MM.1S (cell line): ENCODE measurements around the gene MRM1.

Experiments
- DNase-seq: peaks from one replicate; pipeline ENCODE4 v3.0.0-alpha.2; 2015
- H2AFZ ChIP-seq: fragments of 300-600 bp; sonication (generic); 2 replicates; pipeline ENCODE4 v1.6.0; 2016; ENCODE audit warnings: antibody characterized with exemption, low read length
- H3F3A ChIP-seq: fragments of 300-600 bp; sonication (generic); 2 replicates; pipeline ENCODE4 v1.6.1; 2016; ENCODE audit warnings: mild to moderate bottlenecking, antibody characterized with exemption, low read length, moderate library complexity, mixed read lengths; ENCODE audit not compliant: insufficient read depth
- H3K27ac ChIP-seq: fragments of 300-600 bp; sonication (generic); 2 replicates; pipeline ENCODE4 v1.5.1; 2016; ENCODE audit warnings: mild to moderate bottlenecking, low read length
- H3K27me3 ChIP-seq: fragments of 300-600 bp; sonication (generic); replicated peaks from 2 replicates; pipeline ENCODE4 v1.6.0; 2016; ENCODE audit warnings: low read length; ENCODE audit not compliant: insufficient read depth
- H3K36me3 ChIP-seq: fragments of 300-600 bp; sonication (generic); replicated peaks from 2 replicates; pipeline ENCODE4 v1.6.1; 2016; ENCODE audit warnings: mild to moderate bottlenecking, low read length, mixed read lengths; ENCODE audit not compliant: insufficient read depth
- H3K4me1 ChIP-seq: fragments of 300-600 bp; sonication (generic); 2 replicates; pipeline ENCODE4 v1.6.1; 2016; ENCODE audit warnings: low read length, mixed read lengths
- H3K4me2 ChIP-seq: fragments of 300-600 bp; sonication (generic); 2 replicates; pipeline ENCODE4 v1.6.0; 2016; ENCODE audit warnings: low read depth, low read length
- H3K4me3 ChIP-seq: fragments of 300-600 bp; sonication (generic); 2 replicates; pipeline ENCODE4 v1.5.1; 2016; ENCODE audit warnings: low read length, mixed read lengths
- H3K79me2 ChIP-seq: fragments of 300-600 bp; sonication (generic); 2 replicates; pipeline ENCODE4 v1.6.1; 2016; ENCODE audit warnings: mixed run types, low read length, mixed read lengths
- H3K9ac ChIP-seq: fragments of 300-600 bp; sonication (generic); 2 replicates; pipeline ENCODE4 v1.6.1; 2016; ENCODE audit warnings: low read length, mixed read lengths
- H3K9me2 ChIP-seq: fragments of 300-600 bp; sonication (generic); replicated peaks from 2 replicates; pipeline ENCODE4 v1.6.1; 2016; ENCODE audit warnings: mild to moderate bottlenecking, low read length, mixed read lengths; ENCODE audit not compliant: insufficient read depth
- H3K9me3 ChIP-seq: fragments of 300-600 bp; sonication (generic); replicated peaks from 2 replicates; pipeline ENCODE4 v1.6.1; 2016; ENCODE audit warnings: mild to moderate bottlenecking, low read length, mixed read lengths; ENCODE audit not compliant: insufficient read depth
- H4K20me1 ChIP-seq: fragments of 300-600 bp; sonication (generic); 2 replicates; pipeline ENCODE4 v1.6.1; 2016; ENCODE audit warnings: mild to moderate bottlenecking, low read length, moderate library complexity, mixed read lengths; ENCODE audit not compliant: insufficient read depth
- CTCF ChIP-seq: fragments of 300-600 bp; sonication (generic); IDR thresholded peaks from 2 replicates; pipeline ENCODE4 v1.5.1; 2016; ENCODE audit warnings: antibody characterized with exemption, low read length, mixed read lengths
- EZH2 ChIP-seq: fragments of 300-600 bp; sonication (generic); optimal IDR thresholded peaks from 2 replicates; pipeline ENCODE3; 2017; ENCODE audit warnings: low read depth, mild to moderate bottlenecking, antibody characterized with exemption, low read length, mixed read lengths
- EZH2phosphoT487 ChIP-seq: fragments of 300-600 bp; sonication (generic); IDR thresholded peaks from 2 replicates; pipeline ENCODE4 v1.6.1; 2018; ENCODE audit warnings: antibody characterized with exemption, low read length

Gene MRM1

GRCh38 chr17:36616061-36617029 lies 15.0 kb downstream of the MRM1 start:
- H3F3A ChIP-seq, result no peaks in the 10 kb centered on the region
- no peaks in the 10 kb centered on the region for H3K36me3 ChIP-seq
- no peak for DNase-seq
- no peaks in the 10 kb centered on the region for H4K20me1 ChIP-seq
- H3K4me1 ChIP-seq, result no peaks in the 10 kb centered on the region
- H3K9me2 ChIP-seq, result no peaks in the 10 kb centered on the region
- H3K27ac ChIP-seq, result no peak overlapping the region
- no peaks in the 10 kb centered on the region for H3K79me2 ChIP-seq
- H3K27me3 ChIP-seq, result no peaks in the 10 kb centered on the region
- H3K9me3 ChIP-seq, result no peaks in the 10 kb centered on the region
- H3K4me2 ChIP-seq, result no peak overlapping the region
- no peak overlapping the region for H3K4me3 ChIP-seq
- no peak overlapping the region for H3K9ac ChIP-seq
- H2AFZ ChIP-seq, result no peak overlapping the region
- TF ChIP-seq EZH2 (no peak), EZH2phosphoT487 (no peak), CTCF (no peak)

GRCh38 chr17:36617773-36618172 lies 16.4 kb downstream of the MRM1 start:
- no peak overlapping the region for H3K4me3 ChIP-seq
- no peak overlapping the region for H3K9ac ChIP-seq
- H3K36me3 ChIP-seq, result no peaks in the 10 kb centered on the region
- no peaks in the 10 kb centered on the region for H3K79me2 ChIP-seq
- no peak overlapping the region for H3K4me2 ChIP-seq
- H3F3A ChIP-seq, result no peaks in the 10 kb centered on the region
- no peaks in the 10 kb centered on the region for H3K4me1 ChIP-seq
- H2AFZ ChIP-seq, result no peak overlapping the region
- DNase-seq, result no peak
- no peaks in the 10 kb centered on the region for H3K27me3 ChIP-seq
- no peaks in the 10 kb centered on the region for H3K9me3 ChIP-seq
- H3K27ac ChIP-seq, result no peak overlapping the region
- H4K20me1 ChIP-seq, result no peaks in the 10 kb centered on the region
- no peak for TF ChIP-seq CTCF
- no peaks in the 10 kb centered on the region for H3K9me2 ChIP-seq

GRCh38 chr17:36623281-36623680 lies 21.9 kb downstream of the MRM1 start:
- Histone ChIP-seq H3K4me1 (no peaks in the 10 kb centered on the region), H3K9me3 (no peaks in the 10 kb centered on the region), H3K9ac (no peak overlapping the region), H4K20me1 (no peaks in the 10 kb centered on the region), H2AFZ (no peak overlapping the region), H3K36me3 (no peaks in the 10 kb centered on the region), H3K4me2 (no peak overlapping the region), H3K79me2 (no peaks in the 10 kb centered on the region), H3K27me3 (no peaks in the 10 kb centered on the region), H3K27ac (no peak overlapping the region), H3K9me2 (no peaks in the 10 kb centered on the region), H3K4me3 (no peak overlapping the region), H3F3A (no peaks in the 10 kb centered on the region)
- DNase-seq, result no peak
- TF ChIP-seq EZH2phosphoT487, result no peak
- TF ChIP-seq CTCF, result no peak
- TF ChIP-seq EZH2, result no peak
